ENCODE results near the gene MAGT1. TPM values are rescaled to one million over a fixed set of nuclear protein-coding genes. Genes with fewer than 3 reads are reported as not detected.
A peak's percentile ranks its signal among the peaks of the same experiment; 100 is the strongest.

Gene MAGT1
- total RNA-seq, 2 donors from 2014 or later = 37.1 to 79.4 TPM

DNA sequence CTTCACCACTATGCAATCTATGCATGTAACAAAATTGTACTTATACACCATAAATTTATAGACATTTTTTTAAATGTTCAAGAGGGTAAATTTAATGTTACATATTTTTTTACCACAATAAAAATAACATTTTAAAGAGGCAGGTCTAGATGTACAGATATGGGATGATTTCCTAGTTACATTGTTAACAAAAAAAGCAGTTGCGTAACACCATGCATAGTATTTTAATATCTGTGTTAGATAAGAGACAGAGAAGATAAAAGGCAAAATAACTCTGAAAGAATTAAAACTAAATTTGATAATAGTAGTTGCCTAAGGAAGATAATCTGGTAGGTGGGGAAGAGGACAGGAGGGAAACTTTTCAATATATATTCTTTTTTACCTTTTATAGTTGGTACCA, 100.1 kb downstream of the MAGT1 start:
- TF ChIP-seq, protein P1, sequence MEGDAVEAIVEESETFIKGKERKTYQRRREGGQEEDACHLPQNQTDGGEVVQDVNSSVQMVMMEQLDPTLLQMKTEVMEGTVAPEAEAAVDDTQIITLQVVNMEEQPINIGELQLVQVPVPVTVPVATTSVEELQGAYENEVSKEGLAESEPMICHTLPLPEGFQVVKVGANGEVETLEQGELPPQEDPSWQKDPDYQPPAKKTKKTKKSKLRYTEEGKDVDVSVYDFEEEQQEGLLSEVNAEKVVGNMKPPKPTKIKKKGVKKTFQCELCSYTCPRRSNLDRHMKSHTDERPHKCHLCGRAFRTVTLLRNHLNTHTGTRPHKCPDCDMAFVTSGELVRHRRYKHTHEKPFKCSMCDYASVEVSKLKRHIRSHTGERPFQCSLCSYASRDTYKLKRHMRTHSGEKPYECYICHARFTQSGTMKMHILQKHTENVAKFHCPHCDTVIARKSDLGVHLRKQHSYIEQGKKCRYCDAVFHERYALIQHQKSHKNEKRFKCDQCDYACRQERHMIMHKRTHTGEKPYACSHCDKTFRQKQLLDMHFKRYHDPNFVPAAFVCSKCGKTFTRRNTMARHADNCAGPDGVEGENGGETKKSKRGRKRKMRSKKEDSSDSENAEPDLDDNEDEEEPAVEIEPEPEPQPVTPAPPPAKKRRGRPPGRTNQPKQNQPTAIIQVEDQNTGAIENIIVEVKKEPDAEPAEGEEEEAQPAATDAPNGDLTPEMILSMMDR (IDR thresholded peaks at IDR 0.05) = no peak
- TF ChIP-seq POLR2A (IDR thresholded peaks at IDR 0.05) = no peak
- H3K36me3 ChIP-seq = no peaks in the 10 kb centered on the region
- H3K4me3 ChIP-seq = no peak overlapping the region
- no peaks in the 10 kb centered on the region for H3K27me3 ChIP-seq (replicated peaks; ENCODE audit: insufficient read depth)
- intact Hi-C loops (cut with DNase I) = no loop called here
- no peak overlapping the region for H3K27ac ChIP-seq
- no peaks in the 10 kb centered on the region for H3K4me1 ChIP-seq (replicated peaks)
- no peak for DNase-seq (ENCODE audit: low spot score)
- H3K9me3 ChIP-seq = no peaks in the 10 kb centered on the region
- 100% methylated on average over 1 of the region's 1 CpG for WGBS

DNA sequence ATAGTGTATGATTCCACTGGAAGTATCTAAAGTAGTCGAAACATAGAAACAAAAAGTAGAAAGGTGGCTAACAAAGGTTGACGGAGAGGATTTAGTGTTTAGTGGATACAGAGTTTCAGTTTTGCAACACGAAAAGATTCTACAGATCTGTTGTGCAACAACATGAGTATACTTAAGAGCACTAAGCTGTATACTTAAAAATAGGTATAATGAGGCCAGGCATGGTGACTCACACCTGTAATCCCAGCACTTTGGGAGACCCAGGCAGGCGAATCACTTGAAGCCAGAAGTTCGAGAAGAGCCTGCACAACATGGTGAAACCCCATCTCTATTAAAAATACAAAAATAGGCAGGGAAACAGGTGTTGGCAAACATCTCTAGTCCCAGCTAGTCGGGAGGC, 101.3 kb downstream of the MAGT1 start:
- TF ChIP-seq, protein P1 (IDR thresholded peaks at IDR 0.05) = no peak
- no peak for TF ChIP-seq POLR2AphosphoS5 (IDR thresholded peaks at IDR 0.05)
- TF ChIP-seq POLR2A (IDR thresholded peaks at IDR 0.05) = no peak
- H3K36me3 ChIP-seq = no peaks in the 10 kb centered on the region
- DNase-seq (ENCODE audit: low spot score) = no peak
- intact Hi-C loops (cut with DNase I) = no loop called here
- no peak overlapping the region for H3K27ac ChIP-seq
- H3K4me1 ChIP-seq (replicated peaks) = no peaks in the 10 kb centered on the region
- H3K4me3 ChIP-seq = no peak overlapping the region
- WGBS = 93% methylated on average over 6 of the region's 6 CpGs
- H3K9me3 ChIP-seq = no peaks in the 10 kb centered on the region
- H3K27me3 ChIP-seq (replicated peaks; ENCODE audit: insufficient read depth) = no peaks in the 10 kb centered on the region

DNA sequence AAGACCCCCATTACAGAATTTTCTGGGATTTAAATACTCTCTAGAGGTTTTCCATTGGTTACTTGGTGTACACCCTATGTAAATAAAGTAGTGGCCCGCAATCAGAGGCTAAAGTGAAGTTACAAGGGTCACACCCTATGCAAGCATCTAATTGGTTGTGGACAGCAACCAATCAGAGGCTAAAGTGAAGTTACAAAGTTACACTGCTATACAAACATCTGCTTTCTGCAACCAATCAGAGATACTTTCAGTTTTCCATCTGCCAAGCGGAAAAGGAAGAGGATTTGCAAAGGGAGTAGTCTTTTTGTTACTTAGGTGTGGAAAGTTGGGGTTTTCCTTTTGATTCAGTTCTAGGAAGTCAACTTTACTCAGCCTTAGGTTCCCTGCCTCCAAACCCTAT, 107.2 kb downstream of the MAGT1 start:
- no peaks in the 10 kb centered on the region for H3K9me3 ChIP-seq
- no peak overlapping the region for H3K4me3 ChIP-seq
- WGBS = 65% methylated on average over 2 of the region's 2 CpGs
- DNase-seq (ENCODE audit: low spot score) = no peak
- no peaks in the 10 kb centered on the region for H3K4me1 ChIP-seq (replicated peaks)
- no peaks in the 10 kb centered on the region for H3K27me3 ChIP-seq (replicated peaks; ENCODE audit: insufficient read depth)
- H3K36me3 ChIP-seq = no peaks in the 10 kb centered on the region
- TF ChIP-seq POLR2AphosphoS5 (IDR thresholded peaks at IDR 0.05) = no peak
- no peak overlapping the region for H3K27ac ChIP-seq
- intact Hi-C loops (cut with DNase I) = loop anchor here (10.0 kb wide), 1 partner anchor 107 kb away; the partner anchor contains the start of genes COX7B and MAGT1

DNA sequence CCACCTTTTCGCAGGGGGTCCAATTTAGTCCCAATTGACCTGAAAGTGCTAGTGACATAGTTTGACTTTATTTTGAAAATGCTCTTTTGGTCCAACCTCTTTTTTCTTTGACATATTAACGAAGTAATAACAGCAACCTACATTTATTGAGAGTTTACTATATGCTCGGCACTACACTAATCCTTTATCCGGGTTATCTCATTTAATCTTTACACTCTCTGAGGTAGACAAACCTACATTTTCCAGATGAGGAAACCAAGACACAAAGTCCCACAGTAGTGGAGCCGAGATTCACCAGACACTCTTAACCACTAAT, 108.9 kb downstream of the MAGT1 start:
- H3K9me3 ChIP-seq = no peaks in the 10 kb centered on the region
- no peaks in the 10 kb centered on the region for H3K27me3 ChIP-seq (replicated peaks; ENCODE audit: insufficient read depth)
- no peaks in the 10 kb centered on the region for H3K4me1 ChIP-seq (replicated peaks)
- H3K4me3 ChIP-seq = peak overlapping the region; percentile 45 to 51
- DNase-seq (ENCODE audit: low spot score) = no peak
- no peaks in the 10 kb centered on the region for H3K36me3 ChIP-seq
- TF ChIP-seq, protein P1 (IDR thresholded peaks at IDR 0.05) = no peak
- no peak for TF ChIP-seq POLR2AphosphoS5 (IDR thresholded peaks at IDR 0.05)
- TF ChIP-seq POLR2A (IDR thresholded peaks at IDR 0.05) = no peak
- peak overlapping the region; percentile 91 to 92 for H3K27ac ChIP-seq
- intact Hi-C loops (cut with DNase I) = loop anchor here (10.0 kb wide), 1 partner anchor 108 kb away; the partner anchor contains the start of genes COX7B and MAGT1
- 12% methylated on average over 5 of the region's 5 CpGs for WGBS

DNA sequence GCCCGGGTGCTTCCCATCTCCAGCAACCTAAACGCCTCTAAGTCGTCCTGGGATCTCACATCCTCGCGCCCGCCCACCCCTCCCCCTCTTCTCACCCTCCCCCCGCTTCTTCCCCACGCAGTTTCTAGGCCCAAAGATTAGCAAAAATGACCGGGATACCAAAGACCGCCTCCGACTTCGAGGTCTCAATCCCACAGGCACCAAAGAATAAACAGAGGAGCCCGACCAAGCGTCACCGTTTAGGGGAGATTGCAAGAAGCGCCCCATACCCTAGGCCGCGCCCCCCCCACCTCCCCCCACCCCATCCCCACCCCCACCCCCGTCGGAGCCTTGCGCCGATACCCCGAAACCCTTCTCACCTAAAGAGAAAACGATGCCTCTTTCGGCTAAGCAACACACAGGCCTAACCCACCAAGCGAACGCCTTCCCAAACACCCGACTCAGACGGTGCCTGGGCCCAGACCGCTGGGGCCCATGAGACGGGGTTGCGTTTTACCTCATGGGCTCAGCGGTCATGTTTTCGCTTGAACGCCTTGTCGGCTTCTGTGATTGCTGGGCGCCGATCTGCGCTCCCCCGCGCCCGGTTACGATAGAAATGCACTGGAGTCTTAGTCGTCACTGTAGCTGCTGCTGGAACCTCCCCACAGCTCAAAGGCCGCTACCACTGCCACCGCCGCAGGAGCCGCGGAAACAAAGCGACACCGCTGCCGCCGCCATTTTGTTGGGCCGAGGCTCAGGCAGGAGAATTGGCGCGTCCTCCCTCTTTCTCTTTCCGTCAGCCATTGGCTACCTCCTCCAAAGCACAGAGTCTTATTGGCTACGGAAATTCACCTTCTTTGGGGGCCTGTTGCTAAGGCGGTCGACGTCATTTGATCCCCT, 109.5 kb downstream of the MAGT1 start, which contains the start of gene ATRX:
ATRX (minus strand) TSS at position 731 of the 879 bp plus-strand sequence; CDS start at position 516, 215 bp downstream.
- TF ChIP-seq POLR2A (IDR thresholded peaks at IDR 0.05) = peak; percentile 44
- peak; percentile 54 for TF ChIP-seq POLR2AphosphoS5 (IDR thresholded peaks at IDR 0.05)
- TF ChIP-seq, protein P1 (IDR thresholded peaks at IDR 0.05) = no peak
- Histone ChIP-seq H3K4me3 (peak within 1 kb of the TSS; percentile 45 to 51), H3K27me3 (replicated peaks; ENCODE audit: insufficient read depth) (no peaks in the 10 kb centered on the region), H3K27ac (peak within 1 kb of the TSS; percentile 91 to 92), H3K4me1 (replicated peaks) (no peaks in the 10 kb centered on the region), H3K9me3 (no peaks in the 10 kb centered on the region), H3K36me3 (no peaks in the 10 kb centered on the region)
- 0% methylated on average over 25 of the region's 61 CpGs for WGBS
- peak; percentile 64 for DNase-seq (ENCODE audit: low spot score)
- intact Hi-C loops (cut with DNase I) = loop anchor here (10.0 kb wide), 1 partner anchor 109 kb away; the partner anchor contains the start of genes COX7B and MAGT1

Data from prostate gland (tissue), 2 donors.